HEK293T (cell line): Measurements from ENCODE around the gene INO80E.
"Not testable (repeated sequence)": the region's sequence is repeated elsewhere in the genome, so short reads cannot be mapped to it uniquely, and the experiment has no call there.

Source experiments
- FOXA1 ChIP-seq: fragments of 450-650 bp; IDR thresholded peaks from 2 replicates; pipeline ENCODE4 v1.6.1; 2016; ENCODE audit warnings: mild to moderate bottlenecking
- FOXM1 ChIP-seq: fragments of 450-650 bp; IDR thresholded peaks from 2 replicates; pipeline ENCODE4 v1.6.1; 2017; ENCODE audit warnings: mild to moderate bottlenecking, borderline replicate concordance
- L3MBTL2 ChIP-seq: fragments of 450-650 bp; conservative IDR thresholded peaks from 2 replicates; pipeline ENCODE4 v1.6.1; 2016; ENCODE audit warnings: mild to moderate bottlenecking
- LEF1 ChIP-seq: fragments of 450-650 bp; IDR thresholded peaks from 2 replicates; pipeline ENCODE4 v1.6.1; 2017; ENCODE audit warnings: mild to moderate bottlenecking, borderline replicate concordance
- SUZ12 ChIP-seq: fragments of 450-650 bp; IDR thresholded peaks from 2 replicates; pipeline ENCODE4 v1.6.1; 2016; ENCODE audit warnings: mild to moderate bottlenecking
- TARDBP ChIP-seq: fragments of 450-650 bp; IDR thresholded peaks from 2 replicates; pipeline ENCODE4 v1.6.1; 2016

DNA sequence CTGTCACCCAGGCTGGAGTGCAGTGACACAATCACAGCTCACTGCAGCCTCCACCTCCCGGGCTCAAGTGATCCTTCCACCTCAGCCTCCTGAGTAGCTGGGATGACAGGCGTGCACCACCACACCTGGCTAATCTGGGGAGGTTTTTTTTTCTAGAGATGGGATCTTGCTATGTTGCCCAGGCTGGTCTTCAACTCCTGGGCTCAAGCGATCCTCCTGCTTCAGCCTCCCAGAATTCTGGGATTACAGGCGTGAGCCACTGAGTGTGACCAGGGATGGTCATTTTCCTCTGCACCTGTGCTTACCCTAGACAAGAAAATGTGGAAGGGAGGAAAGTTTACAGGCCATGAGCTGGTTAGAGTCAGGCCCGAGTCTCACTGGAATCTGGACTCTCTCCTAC is 44.6 kb downstream of the INO80E start:
- TF ChIP-seq FOXA1, TARDBP, FOXM1, L3MBTL2, LEF1, SUZ12: not testable (repeated sequence)
